ENCODE measurements around the gene ITGA2. TPM values are rescaled to one million over a fixed set of nuclear protein-coding genes. Genes with fewer than 3 reads are reported as not detected.
A peak's percentile ranks its signal among the peaks of the same experiment; 100 is the strongest.

Gene ITGA2
- total RNA-seq, 1 donor from 2014 or later: 0.30 TPM

DNA sequence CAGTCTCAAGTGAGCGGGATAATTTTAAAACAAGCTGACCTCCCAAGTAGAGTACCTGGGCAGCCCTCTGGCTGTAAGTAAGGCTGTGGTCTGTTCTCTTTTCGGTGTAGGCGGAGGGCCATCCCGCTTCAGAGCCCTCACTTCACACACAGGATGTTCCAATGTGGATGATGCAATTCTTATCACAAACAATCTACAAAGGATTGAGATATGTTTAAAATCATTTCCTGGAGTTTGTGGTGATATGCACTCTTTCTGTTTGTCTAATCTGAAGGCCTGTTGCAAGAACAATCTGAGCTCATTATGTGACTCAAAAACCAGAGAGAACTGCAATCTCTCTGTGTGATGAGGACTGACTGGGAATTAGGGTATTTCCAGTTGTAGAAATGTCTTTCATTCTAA lies 42.5 kb downstream of the ITGA2 start:
- no peaks in the 10 kb centered on the region for H3K36me3 Mint-ChIP-seq (ENCODE audit: unreplicated experiment)
- TF ChIP-seq, protein P1, sequence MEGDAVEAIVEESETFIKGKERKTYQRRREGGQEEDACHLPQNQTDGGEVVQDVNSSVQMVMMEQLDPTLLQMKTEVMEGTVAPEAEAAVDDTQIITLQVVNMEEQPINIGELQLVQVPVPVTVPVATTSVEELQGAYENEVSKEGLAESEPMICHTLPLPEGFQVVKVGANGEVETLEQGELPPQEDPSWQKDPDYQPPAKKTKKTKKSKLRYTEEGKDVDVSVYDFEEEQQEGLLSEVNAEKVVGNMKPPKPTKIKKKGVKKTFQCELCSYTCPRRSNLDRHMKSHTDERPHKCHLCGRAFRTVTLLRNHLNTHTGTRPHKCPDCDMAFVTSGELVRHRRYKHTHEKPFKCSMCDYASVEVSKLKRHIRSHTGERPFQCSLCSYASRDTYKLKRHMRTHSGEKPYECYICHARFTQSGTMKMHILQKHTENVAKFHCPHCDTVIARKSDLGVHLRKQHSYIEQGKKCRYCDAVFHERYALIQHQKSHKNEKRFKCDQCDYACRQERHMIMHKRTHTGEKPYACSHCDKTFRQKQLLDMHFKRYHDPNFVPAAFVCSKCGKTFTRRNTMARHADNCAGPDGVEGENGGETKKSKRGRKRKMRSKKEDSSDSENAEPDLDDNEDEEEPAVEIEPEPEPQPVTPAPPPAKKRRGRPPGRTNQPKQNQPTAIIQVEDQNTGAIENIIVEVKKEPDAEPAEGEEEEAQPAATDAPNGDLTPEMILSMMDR (IDR thresholded peaks at IDR 0.05): no peak
- peaks cover 14% of the 10 kb centered on the region for H3K4me1 Mint-ChIP-seq (ENCODE audit: unreplicated experiment)
- H3K9me3 Mint-ChIP-seq (ENCODE audit: unreplicated experiment): no peaks in the 10 kb centered on the region
- no peak overlapping the region for H3K27ac Mint-ChIP-seq (ENCODE audit: unreplicated experiment)
- DNase-seq (ENCODE audit: extremely low spot score, unreplicated experiment): no peak
- no peaks in the 10 kb centered on the region for H3K27me3 Mint-ChIP-seq (ENCODE audit: unreplicated experiment)
- H3K4me3 Mint-ChIP-seq (ENCODE audit: unreplicated experiment): no peak overlapping the region

DNA sequence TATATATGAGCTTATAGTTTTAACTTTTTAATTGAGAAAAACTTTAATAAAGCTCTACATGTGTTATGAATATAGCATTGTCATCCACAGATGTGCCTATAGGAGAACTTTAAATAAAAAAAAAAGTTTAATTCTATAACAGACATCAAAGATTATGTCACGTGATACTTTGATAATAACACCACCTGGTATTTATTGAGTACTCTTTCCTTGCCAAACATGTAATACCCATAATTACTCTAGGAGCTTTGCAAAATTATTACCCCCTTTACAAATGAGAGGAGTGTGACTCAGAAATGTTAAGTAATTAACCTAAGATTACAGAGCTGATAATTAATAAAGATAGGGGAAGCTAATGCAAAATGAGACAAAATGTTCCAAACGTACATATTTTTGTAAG lies 43.0 kb downstream of the ITGA2 start:
- Mint-ChIP-seq H3K27ac (ENCODE audit: unreplicated experiment) (no peak overlapping the region), H3K9me3 (ENCODE audit: unreplicated experiment) (no peaks in the 10 kb centered on the region), H3K4me3 (ENCODE audit: unreplicated experiment) (no peak overlapping the region), H3K4me1 (ENCODE audit: unreplicated experiment) (peaks cover 19% of the 10 kb centered on the region), H3K36me3 (ENCODE audit: unreplicated experiment) (no peaks in the 10 kb centered on the region), H3K27me3 (ENCODE audit: unreplicated experiment) (no peaks in the 10 kb centered on the region)
- no peak for DNase-seq (ENCODE audit: extremely low spot score, unreplicated experiment)
- TF ChIP-seq, protein P1 (IDR thresholded peaks at IDR 0.05): no peak

DNA sequence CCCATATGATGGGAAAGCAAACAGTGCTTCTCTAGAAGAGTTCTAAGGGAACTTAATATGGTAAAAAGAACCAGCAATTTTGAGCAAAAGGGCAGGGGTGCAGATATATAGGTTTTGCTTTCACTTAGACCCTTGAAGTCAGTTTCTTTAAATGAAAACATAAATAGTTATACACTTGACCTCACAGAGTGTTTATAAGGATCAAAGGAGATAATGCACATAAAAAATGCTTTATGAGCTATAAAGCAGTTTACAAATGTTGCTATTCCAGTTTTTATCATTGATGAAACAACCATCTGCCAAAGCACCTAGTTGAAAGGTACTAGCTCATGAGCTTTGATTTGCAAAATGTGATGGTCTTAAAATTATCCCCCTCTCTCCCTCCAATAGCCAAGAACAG lies 45.7 kb downstream of the ITGA2 start:
- no peaks in the 10 kb centered on the region for H3K9me3 Mint-ChIP-seq (ENCODE audit: unreplicated experiment)
- H3K36me3 Mint-ChIP-seq (ENCODE audit: unreplicated experiment): no peaks in the 10 kb centered on the region
- peaks cover under 1% of the 10 kb centered on the region for H3K27me3 Mint-ChIP-seq (ENCODE audit: unreplicated experiment)
- H3K4me1 Mint-ChIP-seq (ENCODE audit: unreplicated experiment): peaks cover 29% of the 10 kb centered on the region
- H3K27ac Mint-ChIP-seq (ENCODE audit: unreplicated experiment): no peak overlapping the region
- no peak overlapping the region for H3K4me3 Mint-ChIP-seq (ENCODE audit: unreplicated experiment)
- TF ChIP-seq, protein P1 (IDR thresholded peaks at IDR 0.05): no peak
- no peak for DNase-seq (ENCODE audit: extremely low spot score, unreplicated experiment)

DNA sequence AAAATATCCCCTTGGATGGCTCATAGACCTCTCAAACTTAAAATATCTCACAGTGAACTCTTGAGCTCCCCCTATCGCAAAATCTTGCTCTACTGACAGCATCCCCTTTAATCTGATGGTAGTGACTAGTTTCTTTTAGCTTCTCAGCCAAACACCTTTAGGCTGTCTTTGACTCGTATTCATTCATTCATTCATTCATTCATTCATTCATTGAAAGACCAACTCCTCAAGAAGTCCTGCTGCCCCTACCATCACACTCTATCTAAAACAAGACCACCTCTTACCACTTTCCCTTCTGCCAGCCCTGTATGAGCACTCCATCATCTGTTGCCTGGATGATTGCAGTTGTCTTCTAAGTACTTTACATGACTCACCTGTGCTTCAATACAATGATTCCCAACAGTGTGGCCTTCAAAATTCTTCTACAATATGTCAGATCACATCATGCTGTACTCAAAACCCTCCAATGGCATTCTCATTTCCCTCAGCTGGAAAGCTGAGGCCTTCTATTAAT lies 46.8 kb downstream of the ITGA2 start:
- Mint-ChIP-seq H3K9me3 (ENCODE audit: unreplicated experiment) (no peaks in the 10 kb centered on the region), H3K36me3 (ENCODE audit: unreplicated experiment) (no peaks in the 10 kb centered on the region), H3K4me3 (ENCODE audit: unreplicated experiment) (no peak overlapping the region), H3K27me3 (ENCODE audit: unreplicated experiment) (peaks cover 6% of the 10 kb centered on the region), H3K27ac (ENCODE audit: unreplicated experiment) (no peak overlapping the region), H3K4me1 (ENCODE audit: unreplicated experiment) (peaks cover 29% of the 10 kb centered on the region)
- TF ChIP-seq, protein P1 (IDR thresholded peaks at IDR 0.05): peak; percentile 29
- DNase-seq (ENCODE audit: extremely low spot score, unreplicated experiment): no peak

DNA sequence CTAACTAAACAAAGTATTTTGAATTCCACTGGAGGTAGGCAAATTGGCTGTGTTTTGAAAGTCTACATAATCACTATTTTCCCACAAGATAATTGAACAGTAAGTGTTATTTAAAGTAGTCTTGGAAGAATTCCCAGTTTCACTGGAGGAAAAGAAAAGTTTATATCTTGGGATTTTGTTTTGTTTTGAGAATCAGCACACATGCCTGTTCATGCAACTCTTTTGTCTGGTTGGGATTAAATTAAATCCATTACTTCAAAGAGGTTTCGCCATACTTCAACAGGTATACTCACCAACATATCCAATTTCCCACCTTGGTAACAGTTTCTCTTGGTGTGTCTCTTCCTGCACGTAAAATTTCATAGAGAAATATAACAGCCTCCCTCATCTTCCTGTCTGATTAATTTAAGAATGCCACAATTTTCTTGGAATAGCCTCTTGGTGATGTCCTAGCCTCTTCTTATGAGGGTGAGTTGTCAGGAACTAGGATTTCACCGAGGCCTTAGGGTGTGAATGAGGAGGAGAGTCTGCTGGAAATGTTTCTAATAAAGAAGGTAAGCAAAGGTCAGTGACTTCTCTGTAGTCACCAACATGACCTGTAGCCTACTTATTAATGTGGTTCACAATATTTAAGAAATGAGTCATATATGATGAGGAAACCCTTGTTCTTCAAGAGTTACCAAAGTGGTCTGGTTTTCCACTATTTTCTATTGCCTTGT lies 48.1 kb downstream of the ITGA2 start:
- Mint-ChIP-seq H3K36me3 (ENCODE audit: unreplicated experiment) (no peaks in the 10 kb centered on the region), H3K27ac (ENCODE audit: unreplicated experiment) (no peak overlapping the region), H3K4me1 (ENCODE audit: unreplicated experiment) (peaks cover 22% of the 10 kb centered on the region), H3K27me3 (ENCODE audit: unreplicated experiment) (peaks cover 6% of the 10 kb centered on the region), H3K4me3 (ENCODE audit: unreplicated experiment) (no peak overlapping the region), H3K9me3 (ENCODE audit: unreplicated experiment) (no peaks in the 10 kb centered on the region)
- no peak for DNase-seq (ENCODE audit: extremely low spot score, unreplicated experiment)
- TF ChIP-seq, protein P1 (IDR thresholded peaks at IDR 0.05): no peak

Data from osteocyte (in vitro differentiated cells).